WI38 (cell line): ENCODE data around the gene AKR1B1.

Experiments
- H3K4me3 ChIP-seq: 2 replicates; pipeline ENCODE4 v1.5.1; 2011; ENCODE audit warnings: low read depth, mild to moderate bottlenecking, control low read depth, low read length
- TF ChIP-seq, protein P1 (sequence below): IDR thresholded peaks from 2 replicates; pipeline ENCODE4 v1.5.1; 2012; ENCODE audit warnings: low read depth, mild to moderate bottlenecking, control low read depth, low read length

The AKR1B1 gene

DNA sequence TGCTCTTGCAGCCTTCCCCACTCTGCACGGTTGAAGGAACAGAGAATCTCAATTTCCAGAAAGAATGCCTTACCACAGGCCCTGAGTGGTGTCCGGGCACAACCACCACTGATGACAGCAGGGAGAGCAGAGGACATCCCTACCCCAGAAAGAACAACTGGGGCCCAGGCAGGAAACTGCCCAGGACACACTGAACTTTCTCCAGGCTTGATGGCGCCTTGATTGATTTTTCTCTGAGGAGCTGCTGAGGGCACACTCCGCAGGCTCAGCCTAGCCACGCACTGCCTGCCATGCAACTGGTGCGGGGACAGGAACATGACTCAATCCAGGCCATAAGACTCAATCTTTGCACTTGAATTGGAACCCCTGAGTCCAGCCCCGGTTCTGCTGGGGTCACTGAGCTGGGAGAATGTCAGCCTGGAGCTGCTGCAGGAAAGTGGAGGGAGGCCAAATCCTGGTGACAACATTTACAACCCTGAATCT is 5.9 kb downstream of the AKR1B1 start:
- TF ChIP-seq, protein P1, sequence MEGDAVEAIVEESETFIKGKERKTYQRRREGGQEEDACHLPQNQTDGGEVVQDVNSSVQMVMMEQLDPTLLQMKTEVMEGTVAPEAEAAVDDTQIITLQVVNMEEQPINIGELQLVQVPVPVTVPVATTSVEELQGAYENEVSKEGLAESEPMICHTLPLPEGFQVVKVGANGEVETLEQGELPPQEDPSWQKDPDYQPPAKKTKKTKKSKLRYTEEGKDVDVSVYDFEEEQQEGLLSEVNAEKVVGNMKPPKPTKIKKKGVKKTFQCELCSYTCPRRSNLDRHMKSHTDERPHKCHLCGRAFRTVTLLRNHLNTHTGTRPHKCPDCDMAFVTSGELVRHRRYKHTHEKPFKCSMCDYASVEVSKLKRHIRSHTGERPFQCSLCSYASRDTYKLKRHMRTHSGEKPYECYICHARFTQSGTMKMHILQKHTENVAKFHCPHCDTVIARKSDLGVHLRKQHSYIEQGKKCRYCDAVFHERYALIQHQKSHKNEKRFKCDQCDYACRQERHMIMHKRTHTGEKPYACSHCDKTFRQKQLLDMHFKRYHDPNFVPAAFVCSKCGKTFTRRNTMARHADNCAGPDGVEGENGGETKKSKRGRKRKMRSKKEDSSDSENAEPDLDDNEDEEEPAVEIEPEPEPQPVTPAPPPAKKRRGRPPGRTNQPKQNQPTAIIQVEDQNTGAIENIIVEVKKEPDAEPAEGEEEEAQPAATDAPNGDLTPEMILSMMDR: no peak
- no peak overlapping the region for H3K4me3 ChIP-seq

DNA sequence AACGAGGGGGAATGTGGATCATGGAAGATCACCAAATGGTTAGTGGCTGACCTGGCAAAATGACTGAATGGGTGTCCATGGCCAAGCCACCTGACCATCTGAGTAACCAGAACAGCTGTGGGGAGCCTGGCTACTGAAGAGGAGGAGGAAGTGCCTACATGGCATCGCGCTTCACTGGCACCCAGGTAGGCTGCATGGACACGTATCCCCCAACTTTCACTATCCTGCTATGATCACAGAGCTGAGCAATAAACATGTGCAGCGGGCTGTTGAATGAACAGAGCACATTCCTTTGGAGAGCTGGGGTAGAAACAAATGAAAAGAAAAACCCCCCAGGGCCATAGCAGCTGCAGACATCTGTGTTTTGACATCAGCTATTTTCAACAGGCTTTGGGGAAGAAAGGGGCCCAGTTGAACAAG is 6.5 kb downstream of the AKR1B1 start:
- TF ChIP-seq, protein P1: no peak
- H3K4me3 ChIP-seq: no peak overlapping the region

DNA sequence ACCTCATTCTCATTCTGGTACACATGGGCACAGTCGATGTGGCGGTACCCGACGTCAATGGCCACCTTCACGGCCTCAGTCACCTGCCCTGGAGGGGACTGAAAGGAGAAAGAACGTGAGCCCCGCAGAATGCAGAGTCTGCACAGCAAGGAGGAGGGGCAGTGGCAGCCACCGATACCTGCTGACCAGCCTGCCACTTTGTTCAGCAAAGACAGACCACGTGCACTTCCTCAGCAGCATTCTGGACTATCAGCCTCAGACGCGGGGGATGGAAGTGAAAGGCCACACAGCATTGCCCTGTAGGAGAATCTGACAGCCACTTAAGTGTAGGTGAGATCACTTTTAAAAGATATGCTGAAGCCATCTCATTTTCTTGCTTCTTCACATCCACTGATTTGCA is 7.2 kb downstream of the AKR1B1 start:
- TF ChIP-seq, protein P1: no peak
- H3K4me3 ChIP-seq: no peak overlapping the region

DNA sequence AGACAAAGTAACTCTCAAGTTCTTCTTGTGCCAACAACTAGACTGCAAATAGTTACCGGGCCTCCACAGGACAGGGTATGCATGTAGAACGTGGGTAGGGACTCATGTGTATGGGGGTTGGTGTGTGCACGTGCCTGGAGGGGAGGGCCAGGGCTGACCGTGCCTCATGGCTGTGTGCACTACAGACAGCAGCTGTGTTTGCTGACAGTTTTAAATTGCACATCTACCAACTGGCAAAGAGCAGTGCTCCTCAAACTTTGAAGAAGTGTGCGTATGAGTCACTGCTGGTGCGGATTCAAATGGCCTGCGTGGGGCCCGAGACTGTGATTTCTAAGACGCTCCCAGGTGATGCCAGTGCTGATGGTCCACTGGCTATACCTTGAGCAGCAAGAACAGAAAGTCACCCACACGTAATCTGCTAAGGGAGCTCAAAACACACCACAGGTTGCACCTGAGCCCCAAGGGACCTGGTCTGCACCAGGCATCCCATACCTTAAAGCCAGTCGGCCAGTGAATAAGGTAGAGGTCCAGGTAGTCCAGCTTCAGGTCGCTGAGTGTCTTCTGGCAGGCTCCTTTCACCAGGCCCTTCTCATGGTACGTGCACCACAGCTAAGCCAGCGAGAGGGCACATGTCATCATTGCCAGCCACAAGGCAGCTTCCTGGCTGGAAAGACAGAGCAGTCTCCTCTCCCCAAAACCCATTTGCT is 8.5 kb downstream of the AKR1B1 start:
- TF ChIP-seq, protein P1: no peak
- no peak overlapping the region for H3K4me3 ChIP-seq

DNA sequence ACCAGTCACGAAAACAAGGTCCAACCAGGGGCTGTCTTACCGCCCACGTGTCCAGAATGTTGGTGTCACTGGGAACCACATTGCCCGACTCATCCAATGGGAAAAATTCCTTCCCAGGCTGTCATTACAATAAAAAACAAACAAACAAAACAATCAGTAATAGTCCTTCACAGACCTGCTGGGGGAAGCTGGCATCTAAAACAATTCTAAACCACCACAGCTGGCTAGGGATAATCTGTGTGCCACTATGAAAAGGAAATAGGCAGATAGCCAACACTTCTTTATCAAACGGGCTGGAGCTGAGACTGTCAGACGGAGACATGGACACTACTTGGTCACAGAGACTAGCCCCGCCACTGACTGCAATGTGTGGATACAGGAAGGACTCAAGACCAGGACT is 9.2 kb downstream of the AKR1B1 start:
- TF ChIP-seq, protein P1: no peak
- H3K4me3 ChIP-seq: no peak overlapping the region

DNA sequence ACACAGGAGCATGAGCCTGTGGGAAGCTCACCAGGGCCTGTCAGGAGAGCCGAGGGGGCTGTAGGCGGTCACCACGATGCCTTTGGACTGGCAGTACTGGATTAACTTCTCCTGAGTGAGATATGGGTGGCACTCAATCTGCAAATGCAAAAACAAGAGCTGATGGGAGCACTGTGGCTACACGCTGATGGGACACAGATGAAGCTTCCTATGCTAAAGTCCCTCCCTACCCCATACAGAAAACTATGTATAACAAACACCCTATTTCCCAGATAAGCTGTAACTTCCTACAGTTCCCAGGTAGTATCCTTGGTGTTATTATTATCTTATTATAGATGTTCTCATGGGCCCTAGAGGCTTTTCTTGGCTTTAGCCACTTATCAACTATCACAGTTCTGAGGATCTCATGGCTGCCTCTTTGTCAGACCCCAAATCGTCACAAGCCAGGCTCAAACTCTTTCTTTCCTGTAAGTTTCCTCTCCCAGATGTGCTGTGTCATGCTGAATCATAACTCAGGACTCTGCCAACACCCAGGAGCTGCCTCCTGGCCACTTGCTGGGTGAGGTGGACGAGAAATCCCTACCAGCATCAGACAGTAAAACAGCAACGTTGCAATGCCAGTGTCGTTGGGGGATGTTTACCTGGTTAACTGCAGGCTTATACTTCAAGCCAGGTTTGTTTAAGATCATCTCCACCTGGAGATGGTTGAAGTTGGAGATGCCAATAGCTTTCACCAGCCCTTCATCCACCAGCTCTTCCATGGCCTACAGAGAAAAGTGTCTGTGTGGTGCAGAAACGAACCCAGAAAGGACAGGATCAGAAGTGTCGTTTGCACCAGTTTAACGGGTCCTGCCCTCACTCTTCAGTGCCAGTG is 10.3 kb downstream of the AKR1B1 start:
- no peak overlapping the region for H3K4me3 ChIP-seq
- TF ChIP-seq, protein P1: no peak

DNA sequence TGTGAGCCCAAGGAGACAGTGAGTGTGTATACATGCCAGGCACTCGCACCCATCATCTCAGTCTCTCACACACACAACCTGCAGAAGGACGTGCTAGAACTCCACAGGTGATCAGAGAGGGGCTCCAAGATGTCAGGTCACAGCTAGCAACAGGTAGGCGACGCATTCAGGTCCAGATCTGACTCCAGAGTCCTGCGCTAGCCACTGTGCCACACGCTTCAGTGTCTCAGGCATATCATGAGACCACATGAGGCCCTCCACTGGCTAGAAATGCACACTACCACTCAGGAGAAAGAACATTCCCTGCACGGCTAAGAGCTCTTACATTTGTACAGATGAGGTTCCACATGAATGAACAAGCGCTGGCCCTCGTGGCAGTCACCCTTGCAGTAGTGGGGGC is 11.5 kb downstream of the AKR1B1 start:
- TF ChIP-seq, protein P1: no peak
- no peak overlapping the region for H3K4me3 ChIP-seq
